Kidney (tissue), 14 donors: ENCODE results near the gene PARVG. TPM values are rescaled to one million over a fixed set of nuclear protein-coding genes. Genes with fewer than 3 reads are reported as not detected.
A peak's percentile ranks its signal among the peaks of the same experiment; 100 is the strongest.

ENCODE experiments used
- DNase-seq, 5 donors: peaks; one replicate each; pipeline ENCODE4 v3.0.0-alpha.2; 2013 to 2020
- FAIRE-seq: peaks from 2 replicates; lab custom pipeline; 2012; peaks lifted over from hg19 to GRCh38; lab: Jason Lieb, UNC
- H3K27ac ChIP-seq, 2 donors: one replicate each; pipeline ENCODE4 v1.7.0; 2013; ENCODE audit warnings: low read depth in 2 of 2, low read length in 2 of 2, inconsistent platforms in 1 of 2
- H3K27me3 ChIP-seq: one replicate; pipeline ENCODE4 v1.7.1; 2013; ENCODE audit warnings: low read length, inconsistent platforms; ENCODE audit not compliant: control insufficient read depth, insufficient read depth
- H3K36me3 ChIP-seq, 3 donors: one replicate each; pipeline versions ENCODE4 v1.7.0 to v1.7.1; 2013; ENCODE audit warnings: low read length in 3 of 3, control low read depth in 1 of 3, inconsistent platforms in 1 of 3; ENCODE audit not compliant: insufficient read depth in 3 of 3, control insufficient read depth in 2 of 3
- H3K4me1 ChIP-seq, 3 donors: one replicate each; pipeline versions ENCODE4 v1.7.0 to v1.7.1; 2013; ENCODE audit warnings: low read length in 3 of 3, inconsistent platforms in 1 of 3, low read depth in 1 of 3; ENCODE audit not compliant: control insufficient read depth in 2 of 3, insufficient read depth in 2 of 3
- H3K4me3 ChIP-seq, 3 donors: one replicate each; pipeline versions ENCODE4 v1.7.0 to v1.8.1; 2013; ENCODE audit warnings: low read length in 3 of 3, control low read depth in 1 of 3, inconsistent platforms in 1 of 3
- H3K9ac ChIP-seq, 3 donors: one replicate each; pipeline versions ENCODE4 v1.7.0 to v1.7.1; 2013; ENCODE audit warnings: low read length in 3 of 3, control low read depth in 1 of 3, inconsistent platforms in 1 of 3
- H3K9me3 ChIP-seq, 3 donors: one replicate each; pipeline versions ENCODE4 v1.7.0 to v1.7.1; 2013; ENCODE audit warnings: low read length in 3 of 3, control low read depth in 1 of 3, inconsistent platforms in 1 of 3; ENCODE audit not compliant: control insufficient read depth in 2 of 3, insufficient read depth in 1 of 3
- CTCF ChIP-seq: IDR thresholded peaks from 3 replicates; pipeline ENCODE4 v1.5.1; 2012; ENCODE audit warnings: mild to moderate bottlenecking, moderate library complexity, borderline replicate concordance; ENCODE audit not compliant: insufficient read depth; ENCODE audit errors: extremely low read depth
- intact Hi-C: fragments of 100-400 bp; cut with DNase I; formaldehyde crosslinking; loops from one replicate; pipeline ENCODE4 v1.11.1; 2022
- polyA plus RNA-seq: library from polyadenylated mRNA; stranded (reverse); fragments of 350-450 nt; fragmentation: Illumina TruSeq; extraction: RNeasy Lipid Tissue Mini Kit (QIAGEN cat#74804); gene quantifications from one replicate; pipeline ENCODE4 v1.2.3, GENCODE V29; 2014; ENCODE audit warnings: low read depth, low replicate concordance; ENCODE audit not compliant: insufficient read depth
- total RNA-seq: library from RNA; stranded (reverse); fragmentation: NEBNext Ultra II Directional; extraction: Animal tissue kit (Norgen Biotek cat#: 25700); gene quantifications from one replicate; pipeline ENCODE4 v1.2.1, GENCODE V29; 2021
- donor health status: control.
- donor health status: control.
- donor health status: control.
- donor health status: control.
- donor health status: control.
- donor health status: DM: yes; HTN: yes; CAD: no.
- donor health status: Normal renal cell carcinoma (clear cell type).

PARVG gene
- total and polyA plus RNA-seq, 2 donors from 2014 or later = 2.5 to 20.9 TPM

GRCh38 chr22:44225091-44225689 lies 44.5 kb downstream of the PARVG start:
- H3K36me3 ChIP-seq = no peaks in the 10 kb centered on the region
- no peak overlapping the region for H3K27ac ChIP-seq
- DNase-seq (peak in 1 of 5 donors; percentile 32), FAIRE-seq (no peak)
- no peak overlapping the region for H3K4me3 ChIP-seq
- no peak for TF ChIP-seq CTCF
- H3K27me3 ChIP-seq = no peaks in the 10 kb centered on the region
- H3K9me3 ChIP-seq = peaks cover 0 to 6% (median 0%) of the 10 kb centered on the region in 3 donors
- no peak overlapping the region for H3K9ac ChIP-seq
- H3K4me1 ChIP-seq = no peaks in the 10 kb centered on the region
- intact Hi-C loops = no loop called here

GRCh38 chr22:44225812-44226211 lies 45.1 kb downstream of the PARVG start:
- H3K27ac ChIP-seq = no peak overlapping the region
- intact Hi-C loops = no loop called here
- no peaks in the 10 kb centered on the region for H3K27me3 ChIP-seq
- DNase-seq = no peak
- H3K9me3 ChIP-seq = peaks cover 0 to 6% (median 0%) of the 10 kb centered on the region in 3 donors
- no peaks in the 10 kb centered on the region for H3K36me3 ChIP-seq
- no peaks in the 10 kb centered on the region for H3K4me1 ChIP-seq
- no peak overlapping the region for H3K4me3 ChIP-seq
- no peak for TF ChIP-seq CTCF
- H3K9ac ChIP-seq = no peak overlapping the region
- FAIRE-seq = no peak

GRCh38 chr22:44229331-44229730 lies 48.6 kb downstream of the PARVG start:
- H3K4me1 ChIP-seq = no peaks in the 10 kb centered on the region
- intact Hi-C loops = no loop called here
- no peak for DNase-seq
- peaks cover 0 to 6% (median 0%) of the 10 kb centered on the region in 3 donors for H3K9me3 ChIP-seq
- no peak for TF ChIP-seq CTCF
- no peaks in the 10 kb centered on the region for H3K36me3 ChIP-seq
- no peak overlapping the region for H3K27ac ChIP-seq
- H3K4me3 ChIP-seq = no peak overlapping the region
- H3K9ac ChIP-seq = no peak overlapping the region
- FAIRE-seq = no peak
- H3K27me3 ChIP-seq = no peaks in the 10 kb centered on the region

GRCh38 chr22:44229809-44230208 lies 49.1 kb downstream of the PARVG start:
- Histone ChIP-seq H3K4me1 (no peaks in the 10 kb centered on the region), H3K9me3 (peaks cover 0 to 6% (median 0%) of the 10 kb centered on the region in 3 donors), H3K27ac (no peak overlapping the region), H3K36me3 (no peaks in the 10 kb centered on the region), H3K27me3 (no peaks in the 10 kb centered on the region), H3K4me3 (no peak overlapping the region), H3K9ac (no peak overlapping the region)
- no peak for TF ChIP-seq CTCF
- FAIRE-seq (no peak), DNase-seq (no peak)
- intact Hi-C loops = no loop called here
